Measurements from ENCODE around the gene SYP.

SYP gene

GRCh38 chrX:49244207-49244606 is 44.2 kb upstream of the SYP start:
- TF ChIP-seq CTCF (IDR thresholded peaks at IDR 0.05; ENCODE audit: low read depth, low read length, missing control alignments): no peak
- no peak for DNase-seq (ENCODE audit: low read depth)
- no peak overlapping the region for H3K4me3 ChIP-seq (ENCODE audit: low read depth, low read length)

DNA sequence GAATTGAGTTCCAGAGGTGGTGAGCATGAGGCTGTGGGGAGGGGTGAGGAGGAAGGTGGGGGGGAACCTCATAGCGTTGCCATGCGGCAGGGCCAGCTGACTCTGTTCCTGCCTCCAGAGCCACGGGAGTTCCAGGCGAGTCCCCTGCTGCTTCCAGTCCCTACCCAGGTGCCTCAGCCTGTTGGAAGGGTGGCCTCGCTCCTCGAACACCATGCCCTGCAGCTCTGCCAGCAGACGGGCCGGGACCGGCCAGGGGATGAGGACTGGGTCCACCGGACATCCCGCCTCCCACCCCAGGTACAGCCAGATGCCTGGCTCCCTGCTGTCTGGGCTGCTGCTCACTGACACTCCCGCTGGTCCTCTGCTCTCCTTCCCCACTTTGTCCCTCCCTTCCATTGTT is 43.2 kb upstream of the SYP start:
- TF ChIP-seq CTCF (IDR thresholded peaks at IDR 0.05; ENCODE audit: low read depth, low read length, missing control alignments): no peak
- DNase-seq (ENCODE audit: low read depth): no peak
- no peak overlapping the region for H3K4me3 ChIP-seq (ENCODE audit: low read depth, low read length)

DNA sequence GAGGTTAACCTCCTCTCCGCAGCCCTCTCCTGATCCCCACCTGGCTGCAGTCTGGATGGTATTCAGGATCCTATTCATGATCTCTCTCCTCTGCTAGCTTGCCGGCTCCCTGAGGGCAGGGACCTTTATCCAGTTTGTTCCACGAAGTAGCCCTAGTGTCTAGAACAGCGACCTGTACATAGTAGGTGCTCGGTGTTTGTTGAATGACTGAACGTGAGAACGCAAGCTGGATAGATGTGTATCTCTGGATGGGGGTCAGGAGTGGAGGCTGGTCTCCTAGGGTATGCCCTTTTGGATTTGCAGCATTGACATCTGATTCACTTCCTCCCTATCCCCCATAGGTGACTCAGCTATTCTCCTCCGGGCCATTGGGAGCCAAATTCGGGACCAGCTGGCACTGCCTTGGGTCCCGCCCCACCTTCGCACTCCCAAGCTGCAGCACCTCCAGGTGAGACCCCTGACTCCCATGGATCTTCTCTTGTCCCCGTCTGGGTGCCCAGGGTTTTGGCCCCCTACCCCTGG is 42.6 kb upstream of the SYP start:
- H3K4me3 ChIP-seq (ENCODE audit: low read depth, low read length): no peak overlapping the region
- no peak for TF ChIP-seq CTCF (IDR thresholded peaks at IDR 0.05; ENCODE audit: low read depth, low read length, missing control alignments)

GRCh38 chrX:49238735-49239134 is 38.7 kb upstream of the SYP start:
- TF ChIP-seq CTCF (IDR thresholded peaks at IDR 0.05; ENCODE audit: low read depth, low read length, missing control alignments): no peak
- no peak overlapping the region for H3K4me3 ChIP-seq (ENCODE audit: low read depth, low read length)
- DNase-seq (ENCODE audit: low read depth): no peak

More for the DNA sequence above, 42.6 kb upstream of the SYP start:
- no peak for DNase-seq (ENCODE audit: low read depth)

GRCh38 chrX:49237060-49237459 is 37.1 kb upstream of the SYP start:
- no peak for DNase-seq (ENCODE audit: low read depth)
- no peak overlapping the region for H3K4me3 ChIP-seq (ENCODE audit: low read depth, low read length)
- TF ChIP-seq CTCF (IDR thresholded peaks at IDR 0.05; ENCODE audit: low read depth, low read length, missing control alignments): no peak

DNA sequence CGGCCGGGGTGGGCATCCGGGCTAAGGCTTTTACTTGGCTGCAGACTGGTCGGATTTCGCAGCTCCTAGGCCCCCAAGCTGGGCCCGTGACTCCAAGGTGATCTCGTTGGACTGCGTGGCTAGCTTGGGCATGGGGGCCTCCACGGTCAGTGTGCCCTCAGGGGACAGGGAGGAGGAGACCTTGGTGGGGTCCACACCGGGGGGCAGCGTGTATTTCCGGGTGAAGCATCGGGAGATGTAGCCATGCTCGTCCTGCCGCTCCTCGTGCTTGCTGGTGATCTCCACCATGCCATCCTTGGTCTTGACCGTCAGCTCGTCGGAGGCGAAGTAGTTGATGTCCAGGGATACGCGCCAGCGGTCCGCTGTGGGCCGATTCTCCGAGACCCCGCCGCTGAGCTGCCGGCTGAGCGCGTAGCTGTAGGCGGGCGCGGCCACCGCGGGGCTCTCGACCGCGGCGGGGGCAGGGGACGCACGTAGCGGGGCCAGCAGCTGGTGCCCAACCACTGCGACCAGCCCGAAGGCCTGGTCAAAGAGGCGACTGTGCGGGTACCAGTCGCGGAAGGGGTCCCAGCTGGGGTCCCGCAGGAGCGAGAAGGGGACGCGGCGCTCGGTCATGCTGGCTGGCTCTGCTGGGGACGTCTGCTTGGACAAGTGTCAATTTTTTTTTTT is 34.0 kb upstream of the SYP start:
- no peak for DNase-seq (ENCODE audit: low read depth)
- H3K4me3 ChIP-seq (ENCODE audit: low read depth, low read length): no peak overlapping the region
- no peak for TF ChIP-seq CTCF (IDR thresholded peaks at IDR 0.05; ENCODE audit: low read depth, low read length, missing control alignments)

DNA sequence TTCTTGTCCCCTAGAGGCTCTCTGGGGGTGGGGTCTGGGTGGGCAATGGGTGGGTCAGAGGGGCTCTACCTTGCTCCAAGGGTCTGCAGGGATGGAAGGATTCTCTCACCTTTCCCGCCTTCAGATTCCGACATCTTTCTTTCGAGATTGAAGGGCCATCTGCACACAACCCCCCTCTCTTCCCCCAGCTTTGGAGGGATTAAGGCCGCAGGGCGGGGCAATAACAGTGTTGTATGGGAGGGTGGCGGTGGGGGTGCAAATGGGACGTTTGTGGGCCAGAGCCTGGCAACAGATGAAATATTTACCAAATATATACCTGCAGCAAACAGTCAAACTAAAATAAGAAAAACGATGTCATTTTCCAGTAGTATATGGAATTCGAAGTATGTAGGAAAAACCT is 33.2 kb upstream of the SYP start, which contains the start of gene CACNA1F:
CACNA1F (minus strand) TSS at position 165 of the 400 bp plus-strand sequence; CDS start at position 134, 31 bp downstream.
- DNase-seq (ENCODE audit: low read depth): no peak
- TF ChIP-seq CTCF (IDR thresholded peaks at IDR 0.05; ENCODE audit: low read depth, low read length, missing control alignments): no peak
- no peak within 1 kb of the TSS for H3K4me3 ChIP-seq (ENCODE audit: low read depth, low read length)

Measured in GM12864 (cell line).